Measurements from ENCODE around the gene ERVMER34-1.

DNA sequence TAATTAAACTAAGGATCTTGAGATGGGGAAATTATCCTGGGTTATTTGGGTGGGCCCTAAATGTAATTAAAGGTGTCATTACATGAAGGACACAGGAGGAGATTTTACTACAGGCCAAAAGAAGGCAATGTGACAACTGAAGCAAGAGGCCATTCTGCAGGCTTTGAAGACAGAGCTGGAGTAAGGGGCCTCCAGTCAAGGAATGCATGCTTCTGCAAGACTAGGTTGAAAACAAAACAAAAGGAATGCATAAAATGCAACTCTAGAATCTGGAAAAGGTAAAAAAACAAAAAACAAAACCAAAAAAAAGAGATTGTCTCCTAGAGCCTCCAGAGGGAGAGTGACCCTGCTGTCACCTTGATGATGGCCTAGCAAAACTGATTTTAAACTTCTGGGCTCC is 21.6 kb downstream of the ERVMER34-1 start:
- TF ChIP-seq POLR2A (IDR thresholded peaks at IDR 0.05; ENCODE audit: low read depth, low read length): no peak
- TF ChIP-seq, protein P1, sequence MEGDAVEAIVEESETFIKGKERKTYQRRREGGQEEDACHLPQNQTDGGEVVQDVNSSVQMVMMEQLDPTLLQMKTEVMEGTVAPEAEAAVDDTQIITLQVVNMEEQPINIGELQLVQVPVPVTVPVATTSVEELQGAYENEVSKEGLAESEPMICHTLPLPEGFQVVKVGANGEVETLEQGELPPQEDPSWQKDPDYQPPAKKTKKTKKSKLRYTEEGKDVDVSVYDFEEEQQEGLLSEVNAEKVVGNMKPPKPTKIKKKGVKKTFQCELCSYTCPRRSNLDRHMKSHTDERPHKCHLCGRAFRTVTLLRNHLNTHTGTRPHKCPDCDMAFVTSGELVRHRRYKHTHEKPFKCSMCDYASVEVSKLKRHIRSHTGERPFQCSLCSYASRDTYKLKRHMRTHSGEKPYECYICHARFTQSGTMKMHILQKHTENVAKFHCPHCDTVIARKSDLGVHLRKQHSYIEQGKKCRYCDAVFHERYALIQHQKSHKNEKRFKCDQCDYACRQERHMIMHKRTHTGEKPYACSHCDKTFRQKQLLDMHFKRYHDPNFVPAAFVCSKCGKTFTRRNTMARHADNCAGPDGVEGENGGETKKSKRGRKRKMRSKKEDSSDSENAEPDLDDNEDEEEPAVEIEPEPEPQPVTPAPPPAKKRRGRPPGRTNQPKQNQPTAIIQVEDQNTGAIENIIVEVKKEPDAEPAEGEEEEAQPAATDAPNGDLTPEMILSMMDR (IDR thresholded peaks at IDR 0.05; ENCODE audit: extremely low read depth in 1 of 2, insufficient read depth in 1 of 2, low read depth in 1 of 2, low read length in 2 of 2): no peak
- no peak for TF ChIP-seq EZH2 (IDR thresholded peaks at IDR 0.05; ENCODE audit: borderline replicate concordance, low read depth, low read length, severe bottlenecking)
- TF ChIP-seq JUN (IDR thresholded peaks at IDR 0.05; ENCODE audit: borderline replicate concordance, insufficient read depth, insufficient read length, low read depth): no peak

All from endothelial cell of umbilical vein (primary cell).